Measurements from ENCODE around the gene DENND1B. TPM values are rescaled to one million over a fixed set of nuclear protein-coding genes. Genes with fewer than 3 reads are reported as not detected.

The DENND1B gene
- total and polyA plus RNA-seq, 2 donors (not counting 1 experiment from before 2014, with no cell fraction given), result 4.3 to 25.4 TPM

DNA sequence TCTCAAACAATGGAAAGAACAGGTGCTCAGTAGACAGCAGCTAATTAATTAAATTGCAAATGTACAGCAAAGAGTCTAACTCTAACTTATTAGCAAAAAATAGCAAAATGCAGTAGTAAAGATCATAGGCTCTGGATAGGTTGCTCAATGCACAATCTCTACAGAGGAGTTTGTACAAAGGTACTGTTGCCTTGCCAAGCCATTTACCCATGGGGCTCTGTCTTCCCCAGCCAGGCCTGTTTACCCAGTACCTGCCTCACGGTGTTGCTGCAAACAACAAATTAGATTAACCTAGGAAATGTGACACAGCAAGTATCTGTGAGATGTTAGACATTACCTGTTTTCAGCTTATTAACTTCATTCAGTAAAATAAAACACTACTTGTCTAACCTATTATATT lies 222.0 kb downstream of the DENND1B start:
- DNase-seq (no peak), ATAC-seq (ENCODE audit: low read depth) (no peak)
- no peaks in the 10 kb centered on the region for H4K20me1 ChIP-seq (ENCODE audit: control insufficient read depth, insufficient read depth, low read length, poor library complexity, severe bottlenecking)
- H3K36me3 ChIP-seq (replicated peaks in 1 of 2; ENCODE audit: control extremely low read depth in 1 of 2, control insufficient read depth in 1 of 2, extremely low read depth in 1 of 2, insufficient read depth in 2 of 2, low read length in 1 of 2), result peaks cover 1 to 2% of the 10 kb centered on the region in 2 experiments
- H2AFZ ChIP-seq (ENCODE audit: insufficient read depth, low read depth, low read length, poor library complexity, severe bottlenecking), result no peak overlapping the region
- POLR2A ChIA-PET, result no interaction called here
- no peak overlapping the region for H3K27ac ChIP-seq (ENCODE audit: low read length in 2 of 2)
- H3K4me3 ChIP-seq (ENCODE audit: control extremely low read depth in 1 of 5, extremely low read depth in 1 of 5, insufficient read depth in 1 of 5, low read depth in 2 of 5, low read length in 4 of 5), result no peak overlapping the region
- CTCF ChIA-PET, result no interaction called here
- Mint-ChIP-seq H3K4me3 (no peak overlapping the region), H3K4me1 (no peaks in the 10 kb centered on the region), H3K27me3 (no peaks in the 10 kb centered on the region), H3K9me3 (ENCODE audit: insufficient read depth) (no peaks in the 10 kb centered on the region), H3K27ac (no peak overlapping the region)
- H3K9me3 ChIP-seq (ENCODE audit: control extremely low read depth in 1 of 3, control insufficient read depth in 2 of 3, insufficient read depth in 1 of 3, low read length in 2 of 3), result no peaks in the 10 kb centered on the region
- H3K4me2 ChIP-seq (replicated peaks; ENCODE audit: low read depth, low read length, poor library complexity, severe bottlenecking), result no peak overlapping the region
- intact Hi-C loops (cut with micrococcal nuclease), result no loop called here
- WGBS (ENCODE audit: insufficient coverage), result no CpG with 5 or more reads among the region's 1 CpG
- H3K4me1 ChIP-seq (ENCODE audit: control insufficient read depth in 2 of 2, insufficient read depth in 2 of 2, low read length in 2 of 2), result no peaks in the 10 kb centered on the region
- H3K9ac ChIP-seq (ENCODE audit: low read length), result no peak overlapping the region
- H3K27me3 ChIP-seq (replicated peaks in 1 of 4; ENCODE audit: control extremely low read depth in 1 of 4, control insufficient read depth in 3 of 4, insufficient read depth in 4 of 4, low read length in 3 of 4), result no peaks in the 10 kb centered on the region
- no peak for TF ChIP-seq EZH2 (IDR thresholded peaks at IDR 0.05; ENCODE audit: borderline replicate concordance, insufficient read depth, low read depth, low read length, poor library complexity, severe bottlenecking)
- TF ChIP-seq, protein P1, sequence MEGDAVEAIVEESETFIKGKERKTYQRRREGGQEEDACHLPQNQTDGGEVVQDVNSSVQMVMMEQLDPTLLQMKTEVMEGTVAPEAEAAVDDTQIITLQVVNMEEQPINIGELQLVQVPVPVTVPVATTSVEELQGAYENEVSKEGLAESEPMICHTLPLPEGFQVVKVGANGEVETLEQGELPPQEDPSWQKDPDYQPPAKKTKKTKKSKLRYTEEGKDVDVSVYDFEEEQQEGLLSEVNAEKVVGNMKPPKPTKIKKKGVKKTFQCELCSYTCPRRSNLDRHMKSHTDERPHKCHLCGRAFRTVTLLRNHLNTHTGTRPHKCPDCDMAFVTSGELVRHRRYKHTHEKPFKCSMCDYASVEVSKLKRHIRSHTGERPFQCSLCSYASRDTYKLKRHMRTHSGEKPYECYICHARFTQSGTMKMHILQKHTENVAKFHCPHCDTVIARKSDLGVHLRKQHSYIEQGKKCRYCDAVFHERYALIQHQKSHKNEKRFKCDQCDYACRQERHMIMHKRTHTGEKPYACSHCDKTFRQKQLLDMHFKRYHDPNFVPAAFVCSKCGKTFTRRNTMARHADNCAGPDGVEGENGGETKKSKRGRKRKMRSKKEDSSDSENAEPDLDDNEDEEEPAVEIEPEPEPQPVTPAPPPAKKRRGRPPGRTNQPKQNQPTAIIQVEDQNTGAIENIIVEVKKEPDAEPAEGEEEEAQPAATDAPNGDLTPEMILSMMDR (IDR thresholded peaks at IDR 0.05), result no peak
- no peaks in the 10 kb centered on the region for H3K79me2 ChIP-seq (ENCODE audit: control insufficient read depth, insufficient read depth, low read length)

DNA sequence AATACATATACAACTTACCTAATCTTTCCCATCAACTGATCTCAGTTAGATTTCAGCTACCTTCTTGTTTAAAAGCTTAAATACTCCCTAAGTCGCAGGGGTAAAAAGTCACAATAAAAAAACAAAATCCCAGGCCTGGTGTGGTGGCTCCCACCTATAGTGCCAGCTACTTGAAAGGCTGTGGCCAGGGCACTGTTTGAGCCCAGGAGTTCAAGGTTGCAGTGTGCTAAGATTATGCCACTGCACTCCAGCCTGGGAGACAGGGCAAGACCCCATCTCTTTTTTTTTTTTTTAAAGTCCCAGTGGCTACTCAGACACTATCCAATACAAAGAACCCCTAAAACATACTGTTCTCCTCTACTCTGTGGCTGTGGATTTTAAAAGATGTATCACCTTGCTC lies 228.3 kb downstream of the DENND1B start:
- no peak overlapping the region for H3K27ac ChIP-seq (ENCODE audit: low read length in 2 of 2)
- H3K4me3 ChIP-seq (ENCODE audit: control extremely low read depth in 1 of 5, extremely low read depth in 1 of 5, insufficient read depth in 1 of 5, low read depth in 2 of 5, low read length in 4 of 5), result no peak overlapping the region
- WGBS (ENCODE audit: insufficient coverage), result 100% methylated on average over 1 of the region's 1 CpG
- Mint-ChIP-seq H3K4me3 (no peak overlapping the region), H3K27ac (no peak overlapping the region), H3K27me3 (no peaks in the 10 kb centered on the region), H3K4me1 (no peaks in the 10 kb centered on the region), H3K9me3 (ENCODE audit: insufficient read depth) (no peaks in the 10 kb centered on the region)
- H3K4me2 ChIP-seq (replicated peaks; ENCODE audit: low read depth, low read length, poor library complexity, severe bottlenecking), result no peak overlapping the region
- ChIA-PET POLR2A (no interaction called here), CTCF (interaction anchor here (1.0 to 1.2 kb wide), 3 partner anchors 12 to 20 kb away, joined by 3 to 5 read pairs (median 3); no protein-coding TSS in a partner anchor)
- intact Hi-C loops (cut with micrococcal nuclease), result no loop called here
- ATAC-seq (ENCODE audit: low read depth), result no peak
- no peaks in the 10 kb centered on the region for H3K4me1 ChIP-seq (ENCODE audit: control insufficient read depth in 2 of 2, insufficient read depth in 2 of 2, low read length in 2 of 2)
- no peaks in the 10 kb centered on the region for H3K79me2 ChIP-seq (ENCODE audit: control insufficient read depth, insufficient read depth, low read length)
- H3K9me3 ChIP-seq (ENCODE audit: control extremely low read depth in 1 of 3, control insufficient read depth in 2 of 3, insufficient read depth in 1 of 3, low read length in 2 of 3), result no peaks in the 10 kb centered on the region
- H2AFZ ChIP-seq (ENCODE audit: insufficient read depth, low read depth, low read length, poor library complexity, severe bottlenecking), result no peak overlapping the region
- H3K9ac ChIP-seq (ENCODE audit: low read length), result no peak overlapping the region
- no peak for TF ChIP-seq EZH2 (IDR thresholded peaks at IDR 0.05; ENCODE audit: borderline replicate concordance, insufficient read depth, low read depth, low read length, poor library complexity, severe bottlenecking)
- TF ChIP-seq, protein P1 (IDR thresholded peaks at IDR 0.05), result no peak
- no peaks in the 10 kb centered on the region for H3K27me3 ChIP-seq (replicated peaks in 1 of 4; ENCODE audit: control extremely low read depth in 1 of 4, control insufficient read depth in 3 of 4, insufficient read depth in 4 of 4, low read length in 3 of 4)
- H4K20me1 ChIP-seq (ENCODE audit: control insufficient read depth, insufficient read depth, low read length, poor library complexity, severe bottlenecking), result no peaks in the 10 kb centered on the region
- H3K36me3 ChIP-seq (replicated peaks in 1 of 2; ENCODE audit: control extremely low read depth in 1 of 2, control insufficient read depth in 1 of 2, extremely low read depth in 1 of 2, insufficient read depth in 2 of 2, low read length in 1 of 2), result peaks cover 0 to 2% of the 10 kb centered on the region in 2 experiments
- no peak for DNase-seq
